GM12892 (cell line): ENCODE results near the gene SLC7A4.
"Not testable (repeated sequence)": the region's sequence is repeated elsewhere in the genome, so short reads cannot be mapped to it uniquely, and the experiment has no call there.

Experiments
- DNase-seq: peaks from one replicate; pipeline ENCODE4 v3.0.0; 2011; ENCODE audit not compliant: insufficient read length
- FAIRE-seq: peaks from 2 replicates; lab custom pipeline; 2011; peaks lifted over from hg19 to GRCh38; lab: Jason Lieb, UNC
- POLR2A ChIP-seq: IDR thresholded peaks from 2 replicates; pipeline ENCODE4 v1.6.1; 2011; ENCODE audit warnings: low read depth, low read length, control low read depth
- POLR2AphosphoS5 ChIP-seq: IDR thresholded peaks from 2 replicates; pipeline ENCODE4 v1.6.1; 2011; ENCODE audit warnings: low read depth, low read length, control low read depth
- TAF1 ChIP-seq: IDR thresholded peaks from 2 replicates; pipeline ENCODE4 v1.6.1; 2011; ENCODE audit warnings: low read depth, mild to moderate bottlenecking, control low read depth, low read length, borderline replicate concordance

Gene SLC7A4

GRCh38 chr22:21054714-21055563 lies 22.6 kb upstream of the SLC7A4 start:
- TF ChIP-seq POLR2AphosphoS5 (no peak), POLR2A (no peak), TAF1 (no peak)
- FAIRE-seq (no peak), DNase-seq (no peak)

GRCh38 chr22:21054046-21054713 lies 21.8 kb upstream of the SLC7A4 start:
- TF ChIP-seq POLR2A: no peak
- no peak for TF ChIP-seq POLR2AphosphoS5
- TF ChIP-seq TAF1: no peak
- FAIRE-seq: no peak
- DNase-seq: no peak

GRCh38 chr22:21052715-21053459 lies 20.5 kb upstream of the SLC7A4 start:
- DNase-seq: no peak
- FAIRE-seq: no peak
- no peak for TF ChIP-seq TAF1
- no peak for TF ChIP-seq POLR2A

GRCh38 chr22:21051831-21052400 lies 19.6 kb upstream of the SLC7A4 start:
- no peak for FAIRE-seq

GRCh38 chr22:21051145-21051830 lies 18.9 kb upstream of the SLC7A4 start:
- no peak for FAIRE-seq
- no peak for DNase-seq
- TF ChIP-seq TAF1 (no peak), POLR2AphosphoS5 (no peak), POLR2A (no peak)

More at GRCh38 chr22:21051831-21052400, 19.6 kb upstream of the SLC7A4 start:
- no peak for DNase-seq
- TF ChIP-seq POLR2A: no peak
- TF ChIP-seq POLR2AphosphoS5: no peak

- not testable (repeated sequence) for DNase-seq, FAIRE-seq
Observed at GRCh38 chr22:21048965-21049364, 16.6 kb upstream of the SLC7A4 start.

GRCh38 chr22:21048448-21048847 lies 16.1 kb upstream of the SLC7A4 start:
- DNase-seq, FAIRE-seq: not testable (repeated sequence)

GRCh38 chr22:21047730-21048129 lies 15.4 kb upstream of the SLC7A4 start:
- DNase-seq (no peak), FAIRE-seq (no peak)
- TF ChIP-seq POLR2A (no peak), TAF1 (no peak), POLR2AphosphoS5 (no peak)

- FAIRE-seq (no peak), DNase-seq (no peak)
- TF ChIP-seq POLR2AphosphoS5 (no peak), TAF1 (no peak), POLR2A (no peak)
Observed at GRCh38 chr22:21047035-21047661, 14.8 kb upstream of the SLC7A4 start.

- TF ChIP-seq POLR2A (no peak), POLR2AphosphoS5 (no peak), TAF1 (no peak)
- DNase-seq (peak; percentile 92), FAIRE-seq (peak; percentile 92)
Observed at GRCh38 chr22:21045585-21046294, 13.4 kb upstream of the SLC7A4 start, which contains the start of gene LRRC74B. TSS of gene LRRC74B (plus strand) at chr22:21045946. CDS start at chr22:21045987, 41 bp downstream.
